CD8-positive, alpha-beta memory T cell (primary cell): ENCODE results near the gene VAMP7. TPM values are rescaled to one million over a fixed set of nuclear protein-coding genes. Genes with fewer than 3 reads are reported as not detected.
"Not testable (repeated sequence)": the region's sequence is repeated elsewhere in the genome, so short reads cannot be mapped to it uniquely, and the experiment has no call there.

Source experiments
- CTCF ChIA-PET: fragments of 350-600 bp; sonication (Branson Sonifier 250); formaldehyde crosslinking; loops from one replicate; lab custom pipeline; 2021; ENCODE audit warnings: antibody characterized with exemption; lab: Charles Lee
- POLR2A ChIA-PET: fragments of 350-600 bp; sonication (Branson Sonifier 250); formaldehyde crosslinking; loops from one replicate; lab custom pipeline; 2021; ENCODE audit warnings: antibody characterized with exemption; lab: Charles Lee
- DNase-seq, 5 donors: peaks; one replicate each; pipeline versions ENCODE4 v3.0.0 to v3.0.0-alpha.2; 2020 to 2022; ENCODE audit warnings: mixed read lengths in 1 of 5
- H3K27ac ChIP-seq: one replicate; pipeline ENCODE4 v1.7.0; 2013; ENCODE audit warnings: low read depth, mild to moderate bottlenecking, low read length, moderate library complexity
- H3K27me3 ChIP-seq: 2 replicates; pipeline ENCODE4 v1.7.0; 2013; ENCODE audit warnings: low read length, mild to moderate bottlenecking; ENCODE audit not compliant: insufficient read depth, poor library complexity, severe bottlenecking
- H3K36me3 ChIP-seq: 2 replicates; pipeline ENCODE4 v1.7.0; 2013; ENCODE audit warnings: mild to moderate bottlenecking, low read length, moderate library complexity; ENCODE audit not compliant: insufficient read depth
- H3K4me1 ChIP-seq: 2 replicates; pipeline ENCODE4 v1.7.0; 2013; ENCODE audit warnings: mild to moderate bottlenecking, low read length, moderate library complexity; ENCODE audit not compliant: insufficient read depth
- H3K4me3 ChIP-seq: 2 replicates; pipeline ENCODE4 v1.7.0; 2013; ENCODE audit warnings: mild to moderate bottlenecking, low read length
- H3K9me3 ChIP-seq: 2 replicates; pipeline ENCODE4 v1.7.0; 2013; ENCODE audit warnings: mild to moderate bottlenecking, low read length
- H3K27ac Mint-ChIP-seq, 8 donors: one replicate each; pipeline ENCODE4 v1.8.0; 2020 to 2021; ENCODE audit warnings: mixed read lengths in 8 of 8, mild to moderate bottlenecking in 6 of 8, inconsistent platforms in 3 of 8, moderate library complexity in 3 of 8
- H3K27me3 Mint-ChIP-seq, 2 donors: one replicate each; pipeline ENCODE4 v1.8.0; 2020 to 2021; ENCODE audit warnings: mixed read lengths in 2 of 2, mild to moderate bottlenecking in 1 of 2, moderate library complexity in 1 of 2
- H3K36me3 Mint-ChIP-seq, 3 donors: one replicate each; pipeline ENCODE4 v1.8.0; 2020 to 2021; ENCODE audit warnings: mixed read lengths in 3 of 3, inconsistent platforms in 1 of 3, mild to moderate bottlenecking in 1 of 3
- H3K4me1 Mint-ChIP-seq, 3 donors: one replicate each; pipeline ENCODE4 v1.8.0; 2020 to 2021; ENCODE audit warnings: mixed read lengths in 3 of 3, inconsistent platforms in 1 of 3, mild to moderate bottlenecking in 1 of 3
- H3K4me3 Mint-ChIP-seq, 7 donors: one replicate each; pipeline ENCODE4 v1.8.0; 2020 to 2021; ENCODE audit warnings: mixed read lengths in 7 of 7, mild to moderate bottlenecking in 6 of 7, moderate library complexity in 4 of 7, inconsistent platforms in 2 of 7
- H3K9me3 Mint-ChIP-seq, 5 donors: one replicate each; pipeline ENCODE4 v1.8.0; 2020 to 2022; ENCODE audit warnings: mixed read lengths in 5 of 5, mild to moderate bottlenecking in 3 of 5, moderate library complexity in 2 of 5, inconsistent platforms in 1 of 5
- polyA plus RNA-seq: library from polyadenylated mRNA; unstranded; fragments of 300-500 nt; fragmentation: Illumina TruSeq; gene quantifications from one replicate; pipeline ENCODE4 v1.2.3, GENCODE V29; 2021
- total RNA-seq, 2 experiments: library from RNA; stranded (reverse); gene quantifications; one replicate each; pipeline ENCODE4 v1.2.3, GENCODE V29; 2021

The VAMP7 gene
- total and polyA plus RNA-seq, 3 experiments from 2014 or later, result 30.7 to 65.4 (median 33.5) TPM

DNA sequence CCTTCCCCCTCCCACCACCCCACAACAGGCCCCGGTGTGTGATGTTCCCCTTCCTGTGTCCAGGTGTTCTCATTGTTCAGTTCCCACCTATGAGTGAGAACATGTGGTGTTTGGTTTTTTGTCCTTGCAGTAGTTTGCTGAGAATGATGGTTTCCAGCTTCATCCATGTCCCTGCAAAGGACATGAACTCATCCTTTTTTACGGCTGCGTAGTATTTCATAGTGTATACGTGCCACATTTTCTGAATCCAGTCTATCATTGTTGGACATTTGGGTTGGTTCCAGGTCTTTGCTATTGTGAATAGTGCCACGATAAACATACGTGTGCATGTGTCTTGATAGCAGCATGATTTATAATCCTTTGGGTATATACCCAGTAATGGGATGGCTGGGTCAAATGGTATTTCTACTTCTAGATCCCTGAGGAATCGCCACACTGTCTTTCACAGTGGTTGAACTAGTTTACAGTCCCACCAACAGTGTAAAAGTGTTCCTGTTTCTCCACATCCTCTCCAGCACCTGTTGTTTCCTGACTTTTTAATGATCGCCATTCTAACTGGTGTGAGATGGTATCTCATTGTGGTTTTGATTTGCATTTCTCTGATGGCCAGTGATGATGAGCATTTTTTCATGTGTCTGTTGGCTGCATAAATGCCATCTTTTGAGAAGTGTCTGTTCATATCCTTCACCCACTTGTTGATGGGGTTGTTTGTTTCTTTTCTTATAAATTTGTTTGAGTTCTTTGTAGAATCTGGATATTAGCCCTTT is 49.9 kb downstream of the VAMP7 start:
- H3K36me3 ChIP-seq, H3K4me3 Mint-ChIP-seq, H3K27ac Mint-ChIP-seq, H3K4me3 ChIP-seq, H3K4me1 ChIP-seq, H3K27me3 ChIP-seq, H3K4me1 Mint-ChIP-seq, POLR2A ChIA-PET, H3K27ac ChIP-seq, H3K27me3 Mint-ChIP-seq, DNase-seq, CTCF ChIA-PET, H3K9me3 ChIP-seq: not testable (repeated sequence)
- Mint-ChIP-seq H3K9me3 (peaks cover 6 to 26% (median 21%) of the 10 kb centered on the region in 5 donors), H3K36me3 (peaks cover 18 to 70% (median 39%) of the 10 kb centered on the region in 3 donors)

DNA sequence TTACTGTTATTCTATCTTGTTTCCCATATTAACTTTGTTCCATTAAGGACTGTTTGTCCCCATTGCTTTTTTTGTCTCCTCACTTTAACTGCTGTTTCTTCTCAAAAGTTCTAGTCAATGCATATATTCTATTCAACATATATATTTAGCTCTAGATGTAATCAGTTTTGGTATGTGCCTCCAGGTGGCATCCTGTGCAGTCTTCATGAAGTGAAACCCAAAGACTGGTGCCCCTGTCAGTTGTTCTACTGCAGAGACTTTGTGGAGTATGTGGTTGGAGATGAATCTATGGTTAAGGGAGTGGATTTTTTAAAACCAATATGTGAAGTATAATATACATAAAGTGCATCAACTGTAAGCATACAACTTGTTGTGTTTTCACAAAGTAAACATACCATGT is 57.0 kb downstream of the VAMP7 start:
- POLR2A ChIA-PET, result no interaction called here
- Histone ChIP-seq H3K27ac (no peak overlapping the region), H3K9me3 (no peaks in the 10 kb centered on the region), H3K36me3 (peaks cover 5% of the 10 kb centered on the region), H3K27me3 (no peaks in the 10 kb centered on the region), H3K4me3 (no peak overlapping the region), H3K4me1 (no peaks in the 10 kb centered on the region)
- no peak overlapping the region for H3K27ac Mint-ChIP-seq
- CTCF ChIA-PET, result no interaction called here
- no peak for DNase-seq
- peaks cover 0 to 3% (median 0%) of the 10 kb centered on the region in 5 donors for H3K9me3 Mint-ChIP-seq
- no peak overlapping the region for H3K4me3 Mint-ChIP-seq
- peaks cover 0 to 2% of the 10 kb centered on the region in 2 donors for H3K27me3 Mint-ChIP-seq
- H3K4me1 Mint-ChIP-seq, result peaks cover 0 to 4% (median 1%) of the 10 kb centered on the region in 3 donors
- H3K36me3 Mint-ChIP-seq, result peaks cover 2 to 51% (median 10%) of the 10 kb centered on the region in 3 donors

GRCh38 chrX:155949098-155949497 is 68.0 kb downstream of the VAMP7 start:
- H3K27me3 ChIP-seq, result no peaks in the 10 kb centered on the region
- H3K4me1 ChIP-seq, result no peaks in the 10 kb centered on the region
- H3K36me3 Mint-ChIP-seq, result peaks cover 0 to 7% (median 3%) of the 10 kb centered on the region in 3 donors
- H3K4me1 Mint-ChIP-seq, result no peaks in the 10 kb centered on the region
- no peak overlapping the region for H3K27ac Mint-ChIP-seq
- H3K9me3 ChIP-seq, result no peaks in the 10 kb centered on the region
- POLR2A ChIA-PET, result no interaction called here
- H3K27me3 Mint-ChIP-seq, result no peaks in the 10 kb centered on the region
- H3K36me3 ChIP-seq, result no peaks in the 10 kb centered on the region
- CTCF ChIA-PET, result no interaction called here
- no peak overlapping the region for H3K4me3 Mint-ChIP-seq
- H3K9me3 Mint-ChIP-seq, result no peaks in the 10 kb centered on the region
- H3K4me3 ChIP-seq, result no peak overlapping the region
- no peak for DNase-seq
- H3K27ac ChIP-seq, result no peak overlapping the region

DNA sequence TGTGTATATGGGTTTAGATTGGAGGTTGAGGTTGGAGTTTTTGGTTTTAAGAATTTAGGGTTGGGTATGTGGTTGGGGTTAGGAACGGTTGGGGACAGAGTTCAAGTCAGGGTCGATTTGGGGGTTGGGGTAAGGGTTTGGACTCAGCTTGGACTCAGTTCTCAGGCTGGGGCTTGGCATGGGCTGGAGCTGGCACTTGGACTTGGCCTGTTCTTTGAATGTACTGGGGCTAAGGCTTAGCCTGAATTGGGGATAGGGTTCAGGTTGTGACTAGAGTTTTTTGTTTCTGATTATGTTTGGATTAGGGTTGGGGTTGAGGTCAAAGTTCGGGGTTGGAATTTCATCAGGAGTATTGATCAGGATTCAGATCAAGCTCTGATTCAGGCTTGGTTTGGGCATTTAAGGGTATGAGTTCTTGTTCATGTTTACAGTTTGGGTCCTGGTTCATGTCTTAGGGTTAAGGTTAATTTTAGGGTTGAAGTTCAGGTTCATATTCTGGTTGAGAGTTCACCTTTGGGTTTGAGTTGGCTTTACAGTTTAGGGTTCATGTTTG is 70.2 kb downstream of the VAMP7 start:
- H3K27ac Mint-ChIP-seq, result no peak overlapping the region
- CTCF ChIA-PET, result no interaction called here
- no peaks in the 10 kb centered on the region for H3K27me3 Mint-ChIP-seq
- DNase-seq, result no peak
- no peaks in the 10 kb centered on the region for H3K4me1 ChIP-seq
- POLR2A ChIA-PET, result no interaction called here
- no peaks in the 10 kb centered on the region for H3K9me3 ChIP-seq
- no peak overlapping the region for H3K4me3 ChIP-seq
- no peak overlapping the region for H3K27ac ChIP-seq
- no peak overlapping the region for H3K4me3 Mint-ChIP-seq
- no peaks in the 10 kb centered on the region for H3K36me3 ChIP-seq
- H3K27me3 ChIP-seq, result no peaks in the 10 kb centered on the region
- no peaks in the 10 kb centered on the region for H3K9me3 Mint-ChIP-seq
- H3K36me3 Mint-ChIP-seq, result peaks cover 0 to 3% (median 1%) of the 10 kb centered on the region in 3 donors
- H3K4me1 Mint-ChIP-seq, result no peaks in the 10 kb centered on the region

GRCh38 chrX:155953055-155953454 is 71.9 kb downstream of the VAMP7 start:
- H3K4me1 ChIP-seq, result no peaks in the 10 kb centered on the region
- Mint-ChIP-seq H3K27ac (no peak overlapping the region), H3K4me1 (no peaks in the 10 kb centered on the region), H3K4me3 (no peak overlapping the region), H3K36me3 (peaks cover 0 to 3% (median 1%) of the 10 kb centered on the region in 3 donors), H3K9me3 (peaks cover 0 to 3% (median 0%) of the 10 kb centered on the region in 5 donors), H3K27me3 (no peaks in the 10 kb centered on the region)
- no peaks in the 10 kb centered on the region for H3K9me3 ChIP-seq
- CTCF ChIA-PET, result no interaction called here
- H3K36me3 ChIP-seq, result no peaks in the 10 kb centered on the region
- POLR2A ChIA-PET, result no interaction called here
- H3K27ac ChIP-seq, result no peak overlapping the region
- no peaks in the 10 kb centered on the region for H3K27me3 ChIP-seq
- no peak overlapping the region for H3K4me3 ChIP-seq
- DNase-seq, result no peak

- Histone ChIP-seq H3K4me1 (no peaks in the 10 kb centered on the region), H3K27me3 (no peaks in the 10 kb centered on the region), H3K9me3 (no peaks in the 10 kb centered on the region), H3K27ac (no peak overlapping the region), H3K4me3 (no peak overlapping the region), H3K36me3 (no peaks in the 10 kb centered on the region)
- no peaks in the 10 kb centered on the region for H3K27me3 Mint-ChIP-seq
- H3K4me1 Mint-ChIP-seq, result no peaks in the 10 kb centered on the region
- peaks cover 0 to 3% (median 1%) of the 10 kb centered on the region in 3 donors for H3K36me3 Mint-ChIP-seq
- ChIA-PET CTCF (no interaction called here), POLR2A (no interaction called here)
- H3K4me3 Mint-ChIP-seq, result no peak overlapping the region
- H3K27ac Mint-ChIP-seq, result no peak overlapping the region
- H3K9me3 Mint-ChIP-seq, result peaks cover 0 to 3% (median 0%) of the 10 kb centered on the region in 5 donors
- DNase-seq, result no peak
Measured at GRCh38 chrX:155954793-155955192, 73.6 kb downstream of the VAMP7 start.

DNA sequence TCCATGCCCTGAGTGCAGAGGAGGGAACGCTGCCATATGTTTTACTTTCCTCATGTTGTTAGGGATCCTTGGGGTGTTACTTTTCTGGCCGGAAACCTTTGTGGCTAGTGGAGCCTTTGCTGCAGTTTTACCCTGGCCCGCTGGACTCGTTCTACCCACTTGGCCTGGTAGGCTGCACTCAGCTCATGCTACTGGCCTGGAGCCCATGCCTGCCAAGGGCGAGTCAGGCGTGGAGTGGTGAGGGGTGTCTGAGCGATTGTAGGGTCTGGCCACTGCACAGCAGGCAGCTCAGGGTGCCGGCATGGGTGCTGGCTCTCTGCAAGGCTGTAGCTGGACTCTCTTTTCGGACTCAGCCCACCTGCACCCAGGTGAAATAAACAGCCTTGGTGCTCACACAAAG is 75.0 kb downstream of the VAMP7 start:
- ChIA-PET CTCF (no interaction called here), POLR2A (no interaction called here)
- Mint-ChIP-seq H3K27ac (no peak overlapping the region), H3K4me1 (no peaks in the 10 kb centered on the region), H3K4me3 (no peak overlapping the region), H3K27me3 (peaks cover 0 to 5% of the 10 kb centered on the region in 2 donors), H3K9me3 (peaks cover 0 to 3% (median 0%) of the 10 kb centered on the region in 5 donors), H3K36me3 (peaks cover 0 to 3% (median 1%) of the 10 kb centered on the region in 3 donors)
- no peaks in the 10 kb centered on the region for H3K9me3 ChIP-seq
- H3K27ac ChIP-seq, result no peak overlapping the region
- no peak for DNase-seq
- H3K27me3 ChIP-seq, result no peaks in the 10 kb centered on the region
- H3K36me3 ChIP-seq, result no peaks in the 10 kb centered on the region
- H3K4me3 ChIP-seq, result no peak overlapping the region
- no peaks in the 10 kb centered on the region for H3K4me1 ChIP-seq

DNA sequence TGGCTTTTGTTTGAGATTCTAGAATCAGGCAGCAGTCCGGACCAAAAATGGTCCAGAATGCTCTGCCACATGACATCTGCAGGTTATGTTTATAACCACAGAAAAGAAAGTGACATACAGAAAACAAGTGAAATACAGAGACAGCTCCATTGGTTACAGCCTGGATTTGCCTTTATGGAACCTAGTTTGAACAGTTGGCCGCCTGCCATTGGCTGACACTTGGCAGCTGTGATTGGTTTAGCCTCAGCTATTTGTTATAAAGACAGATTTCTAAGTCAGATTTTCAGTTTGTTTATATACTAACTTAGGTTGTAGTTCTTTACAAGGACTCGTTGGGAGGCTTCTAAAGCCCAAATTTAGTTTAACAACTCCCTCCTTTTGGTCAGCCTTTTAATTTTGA is 75.5 kb downstream of the VAMP7 start:
- Mint-ChIP-seq H3K9me3 (peaks cover 0 to 3% (median 0%) of the 10 kb centered on the region in 5 donors), H3K27ac (no peak overlapping the region), H3K36me3 (peaks cover 0 to 3% (median 1%) of the 10 kb centered on the region in 3 donors), H3K4me3 (no peak overlapping the region), H3K4me1 (no peaks in the 10 kb centered on the region), H3K27me3 (peaks cover 2 to 5% of the 10 kb centered on the region in 2 donors)
- Histone ChIP-seq H3K4me1 (no peaks in the 10 kb centered on the region), H3K9me3 (no peaks in the 10 kb centered on the region), H3K36me3 (no peaks in the 10 kb centered on the region), H3K27me3 (no peaks in the 10 kb centered on the region), H3K27ac (no peak overlapping the region), H3K4me3 (no peak overlapping the region)
- ChIA-PET POLR2A (no interaction called here), CTCF (no interaction called here)
- no peak for DNase-seq
